Ovary (tissue), 10 donors: ENCODE data around the gene UTS2R. TPM values are rescaled to one million over a fixed set of nuclear protein-coding genes. Genes with fewer than 3 reads are reported as not detected.

Experiments
- DNase-seq, 5 donors: peaks; one replicate each; pipeline ENCODE4 v3.0.0-alpha.2; 2019 to 2020
- H3K27ac ChIP-seq, 2 donors: fragments of 200-600 bp; one replicate each; pipeline versions ENCODE4 v1.5.1 to v1.8.0; 2019 to 2022
- H3K27me3 ChIP-seq: fragments of 200-600 bp; one replicate; pipeline ENCODE4 v1.8.0; 2022
- H3K36me3 ChIP-seq: fragments of 200-600 bp; sonication (generic); one replicate; pipeline ENCODE4 v1.5.1; 2019
- H3K4me1 ChIP-seq: one replicate; pipeline ENCODE4 v1.8.1; 2013; ENCODE audit warnings: mild to moderate bottlenecking, moderate library complexity; ENCODE audit not compliant: insufficient read depth
- H3K4me3 ChIP-seq: fragments of 200-600 bp; sonication (generic); one replicate; pipeline ENCODE4 v1.5.1; 2017
- H3K9me3 ChIP-seq, 2 donors: fragments of 200-600 bp in 1 of 2; sonication (generic) in 1 of 2; one replicate each; pipeline versions ENCODE4 v1.5.1 to v1.8.1; 2013 to 2019; ENCODE audit warnings: mild to moderate bottlenecking in 1 of 2, moderate library complexity in 1 of 2
- CTCF ChIP-seq, 3 donors: fragments of 450-650 bp in 2 of 3; fragments of 200-600 bp in 1 of 3; IDR thresholded peaks; one replicate each; pipeline versions ENCODE4 v1.5.1 to v1.8.0; 2016 to 2022; ENCODE audit warnings: antibody characterized with exemption in 3 of 3, mild to moderate bottlenecking in 1 of 3
- EP300 ChIP-seq: sonication (generic); formaldehyde crosslinking; IDR thresholded peaks from one replicate; pipeline ENCODE4 v1.6.1; 2017; ENCODE audit warnings: antibody characterized with exemption
- POLR2A ChIP-seq: fragments of 450-650 bp; IDR thresholded peaks from one replicate; pipeline ENCODE4 v1.6.1; 2017; ENCODE audit warnings: antibody characterized with exemption, mild to moderate bottlenecking, moderate library complexity
- WGBS, 3 donors: extraction: QIAGEN DNeasy Blood & Tissue Kit in 1 of 3; methylation state at CpG; one replicate each; pipeline versions ENCODE4 v1.1.5 to v1.1.7; 2013 to 2017; 5-methylcytosine and 5-hydroxymethylcytosine counted together
- intact Hi-C, 4 donors: fragments of 100-400 bp; cut with DNase I; formaldehyde crosslinking; loops; one replicate each; pipeline versions ENCODE4 v1.11.0 to v1.15.1; 2022 to 2023
- long read RNA-seq, 3 donors: library from polyadenylated mRNA in 2 of 3; unstranded in 2 of 3; transcript quantifications; one replicate each; pipeline ENCODE4 v2.0.0 and lab custom pipeline, GENCODE V29; 2021 to 2026
- polyA plus RNA-seq, 2 donors: library from polyadenylated mRNA; stranded (reverse); fragments of 200-250 nt in 1 of 2; fragments of 350-450 nt in 1 of 2; fragmentation: Illumina TruSeq in 1 of 2; extraction: RNeasy Lipid Tissue Mini Kit (QIAGEN cat#74804) in 1 of 2; gene quantifications; one replicate each; pipeline ENCODE4 v1.2.3, GENCODE V29; 2013 to 2014
- total RNA-seq, 7 donors: library from RNA; depleted of rRNA in 2 of 7; stranded (reverse); fragments of >200 nt in 2 of 7; fragmentation: NEBNext Ultra II Directional in 3 of 7; extraction: Animal tissue kit (Norgen Biotek cat#: 25700) in 3 of 7; gene quantifications; one replicate each; pipeline versions ENCODE4 v1.1.0 to v1.2.4, GENCODE V29; 2016 to 2023
- donor health status: DM: no; HTN: no; CAD: no; lungs with moderate emphysema.
- donor health status: DM: no; HTN: no; CAD: no.
- donor health status: Bipolar disorder and iron deficiency.
- donor health status: DM: yes; HTN: yes; CAD: no.
- donor health status: DM: no; HTN: no; CAD: no.
- donor health status: DM: yes; HTN: yes; CAD: no.

Gene UTS2R
- total RNA-seq = not detected
- polyA plus RNA-seq = not detected
- long read RNA-seq, donor 1 = 0 reads
- long read RNA-seq, donor 2, partial matches to known transcripts = 0 of 1 reads
- long read RNA-seq, donor 2, other reads (novel, unspliced or antisense) = 0 of 1 reads
- long read RNA-seq, donor 3 = 0 reads

- Histone ChIP-seq H3K4me3 (peak within 1 kb of the TSS; percentile 14), H3K9me3 (no peaks in the 10 kb centered on the region), H3K27me3 (peaks cover 6% of the 10 kb centered on the region), H3K36me3 (no peaks in the 10 kb centered on the region), H3K4me1 (peaks cover 7% of the 10 kb centered on the region), H3K27ac (no peak within 1 kb of the TSS)
- peak in 1 of 5 donors; percentile 6 for DNase-seq
- TF ChIP-seq POLR2A (no peak), CTCF (IDR thresholded peaks at IDR 0.05) (no peak), EP300 (no peak)
- intact Hi-C loops = no loop called here
- WGBS, 3 donors = 2 to 3% (median 2%) methylated on average over 39 to 109 of the region's 109 CpGs
Measured at GRCh38 chr17:82371333-82372248, at the start of gene UTS2R. TSS of gene UTS2R (plus strand) at chr17:82371765. CDS start at chr17:82374325, 2,560 bp downstream.

GRCh38 chr17:82321947-82322466, 49.6 kb upstream of the UTS2R start:
- DNase-seq = no peak
- TF ChIP-seq POLR2A (no peak), EP300 (no peak), CTCF (IDR thresholded peaks at IDR 0.05) (no peak)
- 71 to 80% (median 77%) methylated on average over 17 to 21 of the region's 21 CpGs for WGBS, 3 donors
- H3K27me3 ChIP-seq = no peaks in the 10 kb centered on the region
- H3K4me3 ChIP-seq = no peak overlapping the region
- H3K9me3 ChIP-seq = no peaks in the 10 kb centered on the region
- intact Hi-C loops = loop anchor here (2.0 to 10.0 kb wide), 7 partner anchors 77 to 297 kb away; partner anchors contain the start of genes CENPX (in 1 of the 4) and LRRC45 (in 1 of the 4)
- H3K27ac ChIP-seq = no peak overlapping the region
- H3K4me1 ChIP-seq = peaks cover 2% of the 10 kb centered on the region
- no peaks in the 10 kb centered on the region for H3K36me3 ChIP-seq

- no peak for DNase-seq
- Histone ChIP-seq H3K9me3 (no peaks in the 10 kb centered on the region), H3K4me1 (peaks cover 2% of the 10 kb centered on the region), H3K27ac (no peak overlapping the region), H3K36me3 (no peaks in the 10 kb centered on the region), H3K27me3 (no peaks in the 10 kb centered on the region), H3K4me3 (no peak overlapping the region)
- 80 to 83% (median 82%) methylated on average over 26 to 28 of the region's 28 CpGs for WGBS, 3 donors
- TF ChIP-seq POLR2A (no peak), EP300 (no peak), CTCF (IDR thresholded peaks at IDR 0.05) (no peak)
- intact Hi-C loops = loop anchor here (2.0 to 10.0 kb wide), 6 partner anchors 78 to 298 kb away; partner anchors contain the start of genes CENPX (in 1 of the 4) and LRRC45 (in 1 of the 4)
Measured at GRCh38 chr17:82322526-82323453, 48.8 kb upstream of the UTS2R start.
